Muscle layer of duodenum (tissue), 2 donors: ENCODE results near the gene NUB1.

Experiments used
- H3K27ac ChIP-seq: one replicate; pipeline ENCODE4 v1.7.0; 2013; ENCODE audit warnings: mild to moderate bottlenecking, low read length
- H3K27me3 ChIP-seq: one replicate; pipeline ENCODE4 v1.7.0; 2013; ENCODE audit warnings: low read depth, mild to moderate bottlenecking, control low read depth, low read length
- H3K36me3 ChIP-seq, 2 donors: one replicate each; pipeline ENCODE4 v1.7.0; 2013; ENCODE audit warnings: low read length in 2 of 2, control low read depth in 1 of 2, mild to moderate bottlenecking in 1 of 2; ENCODE audit not compliant: insufficient read depth in 2 of 2, control insufficient read depth in 1 of 2
- H3K4me1 ChIP-seq, 2 donors: one replicate each; pipeline ENCODE4 v1.7.0; 2013; ENCODE audit warnings: low read length in 2 of 2, mild to moderate bottlenecking in 2 of 2, control low read depth in 1 of 2, moderate library complexity in 1 of 2; ENCODE audit not compliant: insufficient read depth in 2 of 2, control insufficient read depth in 1 of 2
- H3K4me3 ChIP-seq, 2 donors: one replicate each; pipeline ENCODE4 v1.7.0; 2013; ENCODE audit warnings: low read length in 2 of 2, low read depth in 1 of 2, mild to moderate bottlenecking in 1 of 2
- H3K9me3 ChIP-seq, 2 donors: one replicate each; pipeline ENCODE4 v1.7.0; 2013; ENCODE audit warnings: low read length in 2 of 2, control low read depth in 1 of 2, mild to moderate bottlenecking in 1 of 2; ENCODE audit not compliant: control insufficient read depth in 1 of 2
- donor health status: healthy.

Gene NUB1

GRCh38 chr7:151403764-151404163 lies 62.2 kb downstream of the NUB1 start:
- peaks cover 5% of the 10 kb centered on the region for H3K27me3 ChIP-seq
- H3K4me1 ChIP-seq: no peaks in the 10 kb centered on the region
- H3K9me3 ChIP-seq: no peaks in the 10 kb centered on the region
- H3K36me3 ChIP-seq: no peaks in the 10 kb centered on the region
- no peak overlapping the region for H3K27ac ChIP-seq
- H3K4me3 ChIP-seq: no peak overlapping the region

- peaks cover 0 to 4% of the 10 kb centered on the region in 2 donors for H3K4me1 ChIP-seq
These were observed 62.8 kb downstream of the NUB1 start for GRCh38 chr7:151404216-151405011.

GRCh38 chr7:151405056-151405455 lies 63.4 kb downstream of the NUB1 start:
- H3K4me3 ChIP-seq: no peak overlapping the region
- peaks cover 11% of the 10 kb centered on the region for H3K27me3 ChIP-seq
- H3K4me1 ChIP-seq: peaks cover 0 to 10% of the 10 kb centered on the region in 2 donors
- no peak overlapping the region for H3K27ac ChIP-seq
- H3K36me3 ChIP-seq: no peaks in the 10 kb centered on the region
- no peaks in the 10 kb centered on the region for H3K9me3 ChIP-seq

More at GRCh38 chr7:151404216-151405011, 62.8 kb downstream of the NUB1 start:
- H3K9me3 ChIP-seq: no peaks in the 10 kb centered on the region
- H3K27me3 ChIP-seq: peaks cover 6% of the 10 kb centered on the region
- no peak overlapping the region for H3K27ac ChIP-seq
- H3K36me3 ChIP-seq: no peaks in the 10 kb centered on the region
- H3K4me3 ChIP-seq: no peak overlapping the region

GRCh38 chr7:151405588-151405987 lies 64.0 kb downstream of the NUB1 start:
- Histone ChIP-seq H3K36me3 (no peaks in the 10 kb centered on the region), H3K4me1 (peaks cover 0 to 16% of the 10 kb centered on the region in 2 donors), H3K4me3 (no peak overlapping the region), H3K9me3 (no peaks in the 10 kb centered on the region), H3K27ac (no peak overlapping the region), H3K27me3 (peaks cover 14% of the 10 kb centered on the region)

- Histone ChIP-seq H3K27ac (no peak overlapping the region), H3K36me3 (no peaks in the 10 kb centered on the region), H3K4me1 (peaks cover 0 to 19% of the 10 kb centered on the region in 2 donors), H3K27me3 (peaks cover 14% of the 10 kb centered on the region), H3K4me3 (no peak overlapping the region), H3K9me3 (no peaks in the 10 kb centered on the region)
These were observed 64.7 kb downstream of the NUB1 start for GRCh38 chr7:151406051-151406875.

GRCh38 chr7:151406886-151407583 lies 65.4 kb downstream of the NUB1 start:
- H3K4me3 ChIP-seq: no peak overlapping the region
- H3K9me3 ChIP-seq: no peaks in the 10 kb centered on the region
- H3K27ac ChIP-seq: no peak overlapping the region
- no peaks in the 10 kb centered on the region for H3K36me3 ChIP-seq
- peaks cover 14% of the 10 kb centered on the region for H3K27me3 ChIP-seq
- peaks cover 0 to 19% of the 10 kb centered on the region in 2 donors for H3K4me1 ChIP-seq

- Histone ChIP-seq H3K36me3 (no peaks in the 10 kb centered on the region), H3K27me3 (peaks cover 14% of the 10 kb centered on the region), H3K9me3 (no peaks in the 10 kb centered on the region), H3K4me3 (peak overlapping the region; percentile 16 to 68), H3K4me1 (peaks cover 0 to 19% of the 10 kb centered on the region in 2 donors), H3K27ac (no peak overlapping the region)
These were observed 66.9 kb downstream of the NUB1 start for GRCh38 chr7:151408498-151408838.

GRCh38 chr7:151408839-151409666 lies 67.4 kb downstream of the NUB1 start:
- Histone ChIP-seq H3K4me1 (peaks cover 0 to 19% of the 10 kb centered on the region in 2 donors), H3K27ac (no peak overlapping the region), H3K4me3 (peak overlapping the region; percentile 16 to 68), H3K9me3 (no peaks in the 10 kb centered on the region), H3K27me3 (peaks cover 14% of the 10 kb centered on the region), H3K36me3 (no peaks in the 10 kb centered on the region)

GRCh38 chr7:151409667-151410404 lies 68.2 kb downstream of the NUB1 start, which contains the start of gene WDR86:
WDR86 (minus strand) TSS chr7:151410038; CDS start chr7:151409589, 449 bp downstream.
- peaks cover 0 to 19% of the 10 kb centered on the region in 2 donors for H3K4me1 ChIP-seq
- H3K36me3 ChIP-seq: no peaks in the 10 kb centered on the region
- H3K27me3 ChIP-seq: peaks cover 14% of the 10 kb centered on the region
- no peaks in the 10 kb centered on the region for H3K9me3 ChIP-seq
- H3K4me3 ChIP-seq: peak within 1 kb of the TSS; percentile 21 to 68
- no peak within 1 kb of the TSS for H3K27ac ChIP-seq
